Ovary (tissue), 9 donors: ENCODE data around the gene ZMIZ1. TPM values are rescaled to one million over a fixed set of nuclear protein-coding genes. Genes with fewer than 3 reads are reported as not detected.

Experiments
- DNase-seq, 5 donors: peaks; one replicate each; pipeline ENCODE4 v3.0.0-alpha.2; 2019 to 2020
- H3K27ac ChIP-seq, 2 donors: fragments of 200-600 bp; one replicate each; pipeline versions ENCODE4 v1.5.1 to v1.8.0; 2019 to 2022
- H3K27me3 ChIP-seq: fragments of 200-600 bp; one replicate; pipeline ENCODE4 v1.8.0; 2022
- H3K36me3 ChIP-seq: fragments of 200-600 bp; sonication (generic); one replicate; pipeline ENCODE4 v1.5.1; 2019
- H3K4me1 ChIP-seq: one replicate; pipeline ENCODE4 v1.8.1; 2013; ENCODE audit warnings: mild to moderate bottlenecking, moderate library complexity; ENCODE audit not compliant: insufficient read depth
- H3K4me3 ChIP-seq: fragments of 200-600 bp; sonication (generic); one replicate; pipeline ENCODE4 v1.5.1; 2017
- H3K9me3 ChIP-seq, 2 donors: fragments of 200-600 bp in 1 of 2; sonication (generic) in 1 of 2; one replicate each; pipeline versions ENCODE4 v1.5.1 to v1.8.1; 2013 to 2019; ENCODE audit warnings: mild to moderate bottlenecking in 1 of 2, moderate library complexity in 1 of 2
- CTCF ChIP-seq, 3 donors: fragments of 450-650 bp in 2 of 3; fragments of 200-600 bp in 1 of 3; IDR thresholded peaks; one replicate each; pipeline versions ENCODE4 v1.5.1 to v1.8.0; 2016 to 2022; ENCODE audit warnings: antibody characterized with exemption in 3 of 3, mild to moderate bottlenecking in 1 of 3
- EP300 ChIP-seq: sonication (generic); formaldehyde crosslinking; IDR thresholded peaks from one replicate; pipeline ENCODE4 v1.6.1; 2017; ENCODE audit warnings: antibody characterized with exemption
- POLR2A ChIP-seq: fragments of 450-650 bp; IDR thresholded peaks from one replicate; pipeline ENCODE4 v1.6.1; 2017; ENCODE audit warnings: antibody characterized with exemption, mild to moderate bottlenecking, moderate library complexity
- WGBS, 3 donors: extraction: QIAGEN DNeasy Blood & Tissue Kit in 1 of 3; methylation state at CpG; one replicate each; pipeline versions ENCODE4 v1.1.5 to v1.1.7; 2013 to 2017; 5-methylcytosine and 5-hydroxymethylcytosine counted together
- intact Hi-C, 4 donors: fragments of 100-400 bp; cut with DNase I; formaldehyde crosslinking; loops; one replicate each; pipeline versions ENCODE4 v1.11.0 to v1.15.1; 2022 to 2023
- polyA plus RNA-seq, 2 donors: library from polyadenylated mRNA; stranded (reverse); fragments of 200-250 nt in 1 of 2; fragments of 350-450 nt in 1 of 2; fragmentation: Illumina TruSeq in 1 of 2; extraction: RNeasy Lipid Tissue Mini Kit (QIAGEN cat#74804) in 1 of 2; gene quantifications; one replicate each; pipeline ENCODE4 v1.2.3, GENCODE V29; 2013 to 2014
- total RNA-seq, 7 donors: library from RNA; depleted of rRNA in 2 of 7; stranded (reverse); fragments of >200 nt in 2 of 7; fragmentation: NEBNext Ultra II Directional in 3 of 7; extraction: Animal tissue kit (Norgen Biotek cat#: 25700) in 3 of 7; gene quantifications; one replicate each; pipeline versions ENCODE4 v1.1.0 to v1.2.4, GENCODE V29; 2016 to 2023
- donor health status: DM: no; HTN: no; CAD: no; lungs with moderate emphysema.
- donor health status: DM: no; HTN: no; CAD: no.
- donor health status: Bipolar disorder and iron deficiency.
- donor health status: DM: yes; HTN: yes; CAD: no.
- donor health status: DM: no; HTN: no; CAD: no.
- donor health status: DM: yes; HTN: yes; CAD: no.

ZMIZ1 gene
- total and polyA plus RNA-seq, 9 donors: 30.3 to 117 (median 69.1) TPM

DNA sequence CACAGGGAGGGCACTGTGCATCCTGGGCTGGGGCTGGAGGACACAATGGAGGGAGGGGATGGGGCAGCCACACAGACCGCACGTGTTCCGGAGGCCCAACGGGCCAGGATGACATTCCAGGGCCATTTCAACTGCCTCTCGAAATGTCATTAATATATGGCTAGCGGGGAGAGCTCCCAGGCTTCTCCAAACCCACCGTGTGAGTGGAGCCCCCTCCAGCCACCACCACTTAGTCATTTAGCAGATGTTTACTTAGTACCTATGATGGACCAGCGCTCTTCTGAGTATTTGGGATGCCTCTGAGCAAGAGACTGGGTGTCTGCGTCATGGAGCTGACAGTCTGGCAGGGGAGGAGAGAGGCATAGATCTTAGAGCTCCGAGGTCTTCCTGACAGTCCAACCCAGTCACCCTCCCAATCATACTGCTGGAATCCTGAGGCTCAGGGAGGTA, 107.3 kb downstream of the ZMIZ1 start:
- Histone ChIP-seq H3K36me3 (no peaks in the 10 kb centered on the region), H3K4me1 (peaks cover 46% of the 10 kb centered on the region), H3K27ac (peak overlapping the region in 1 of 2 donors; percentile 88), H3K9me3 (no peaks in the 10 kb centered on the region), H3K4me3 (no peak overlapping the region), H3K27me3 (no peaks in the 10 kb centered on the region)
- no peak for DNase-seq
- intact Hi-C loops: no loop called here
- no peak for TF ChIP-seq CTCF (IDR thresholded peaks at IDR 0.05)
- no peak for TF ChIP-seq POLR2A
- TF ChIP-seq EP300: no peak
- 47 to 56% (median 52%) methylated on average over 10 of the region's 10 CpGs for WGBS, 3 donors

DNA sequence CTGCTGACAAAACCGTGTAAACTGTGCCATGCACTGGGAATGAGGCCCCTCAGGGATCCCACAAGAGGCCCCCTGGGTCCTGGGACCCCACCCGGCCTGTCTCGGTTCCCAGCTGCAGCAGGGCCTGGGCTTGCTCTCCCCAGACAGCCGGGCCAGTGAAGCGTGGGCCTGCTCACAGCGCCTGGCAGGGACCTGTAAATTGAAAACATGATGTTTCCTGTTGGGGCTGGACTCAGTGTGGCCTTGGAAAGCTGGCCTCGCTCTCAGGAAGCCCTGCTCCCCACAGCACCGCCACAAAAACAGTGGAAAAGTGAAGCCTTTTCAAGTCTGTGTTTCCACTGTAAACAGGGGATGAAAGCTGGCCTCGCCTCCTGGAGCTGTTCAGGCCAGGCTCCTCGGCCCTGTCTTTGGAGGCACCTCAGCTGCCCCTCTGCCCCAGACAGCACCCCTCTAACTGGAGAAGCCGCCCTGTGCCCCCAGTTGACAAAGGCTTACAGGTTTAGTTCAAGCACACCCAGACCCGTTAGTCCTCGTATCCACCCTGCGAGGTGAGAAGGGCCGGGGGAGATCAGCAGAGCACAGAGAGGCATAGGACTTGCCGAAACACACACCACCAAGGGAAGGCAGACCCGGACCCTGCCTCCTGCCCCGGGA, 108.3 kb downstream of the ZMIZ1 start:
- intact Hi-C loops: no loop called here
- H3K9me3 ChIP-seq: no peaks in the 10 kb centered on the region
- no peaks in the 10 kb centered on the region for H3K27me3 ChIP-seq
- H3K36me3 ChIP-seq: no peaks in the 10 kb centered on the region
- peaks cover 52% of the 10 kb centered on the region for H3K4me1 ChIP-seq
- WGBS, 3 donors: 12 to 20% (median 16%) methylated on average over 17 to 18 of the region's 18 CpGs
- TF ChIP-seq POLR2A (no peak), EP300 (no peak), CTCF (IDR thresholded peaks at IDR 0.05) (no peak)
- no peak overlapping the region for H3K4me3 ChIP-seq
- peak overlapping the region; percentile 59 to 88 for H3K27ac ChIP-seq
- peak; percentile 78 to 82 (median 78) for DNase-seq

GRCh38 chr10:79178070-79178576, 109.4 kb downstream of the ZMIZ1 start:
- WGBS, 3 donors: 67 to 79% (median 72%) methylated on average over 8 of the region's 8 CpGs
- Histone ChIP-seq H3K27ac (peak overlapping the region; percentile 59 to 88), H3K4me1 (peaks cover 59% of the 10 kb centered on the region), H3K9me3 (no peaks in the 10 kb centered on the region), H3K27me3 (no peaks in the 10 kb centered on the region), H3K36me3 (no peaks in the 10 kb centered on the region), H3K4me3 (no peak overlapping the region)
- DNase-seq: peak in 1 of 5 donors; percentile 50
- no peak for TF ChIP-seq CTCF (IDR thresholded peaks at IDR 0.05)
- no peak for TF ChIP-seq EP300
- no peak for TF ChIP-seq POLR2A
- intact Hi-C loops: no loop called here

- peak overlapping the region in 1 of 2 donors; percentile 88 for H3K27ac ChIP-seq
- H3K36me3 ChIP-seq: no peaks in the 10 kb centered on the region
- 6 to 7% (median 7%) methylated on average over 8 to 9 of the region's 9 CpGs for WGBS, 3 donors
- no peak overlapping the region for H3K4me3 ChIP-seq
- H3K9me3 ChIP-seq: no peaks in the 10 kb centered on the region
- DNase-seq: peak; percentile 75 to 84 (median 79)
- peaks cover 64% of the 10 kb centered on the region for H3K4me1 ChIP-seq
- no peak for TF ChIP-seq EP300
- TF ChIP-seq POLR2A: no peak
- peak in 1 of 3 donors; percentile 13 for TF ChIP-seq CTCF (IDR thresholded peaks at IDR 0.05)
- intact Hi-C loops: no loop called here
- no peaks in the 10 kb centered on the region for H3K27me3 ChIP-seq
Measured at GRCh38 chr10:79178614-79179163, 109.9 kb downstream of the ZMIZ1 start.
